H9 (cell line): ENCODE measurements around the gene NELFCD. TPM values are rescaled to one million over a fixed set of nuclear protein-coding genes. Genes with fewer than 3 reads are reported as not detected.

Source experiments
- DNase-seq: peaks from one replicate; pipeline ENCODE4 v3.0.0-alpha.2; 2017
- H2AFZ ChIP-seq: one replicate; pipeline ENCODE4 v1.6.1; 2013; ENCODE audit warnings: mild to moderate bottlenecking, low read length, control low read depth, moderate library complexity
- H2AK5ac ChIP-seq: 2 replicates; pipeline ENCODE4 v1.6.1; 2013; ENCODE audit warnings: low read length, control low read depth, mixed read lengths; ENCODE audit not compliant: insufficient read length
- H2BK120ac ChIP-seq: one replicate; pipeline ENCODE4 v1.6.1; 2013; ENCODE audit warnings: low read depth, mild to moderate bottlenecking, low read length, control low read depth, inconsistent platforms; ENCODE audit not compliant: poor library complexity, severe bottlenecking
- H2BK12ac ChIP-seq: 2 replicates; pipeline ENCODE4 v1.6.1; 2013; ENCODE audit warnings: low read length, control low read depth, mixed read lengths, low read depth; ENCODE audit not compliant: insufficient read length
- H2BK15ac ChIP-seq: 2 replicates; pipeline ENCODE4 v1.6.1; 2013; ENCODE audit warnings: low read depth, low read length, control low read depth
- H2BK20ac ChIP-seq: one replicate; pipeline ENCODE4 v1.6.1; 2013; ENCODE audit warnings: low read depth, mild to moderate bottlenecking, low read length, control low read depth, inconsistent platforms; ENCODE audit not compliant: poor library complexity, severe bottlenecking
- H2BK5ac ChIP-seq: 2 replicates; pipeline ENCODE4 v1.6.1; 2013; ENCODE audit warnings: low read length, control low read depth, mixed read lengths; ENCODE audit not compliant: insufficient read length
- H3K14ac ChIP-seq: 2 replicates; pipeline ENCODE4 v1.6.1; 2013; ENCODE audit warnings: low read length, control low read depth; ENCODE audit not compliant: insufficient read depth
- H3K18ac ChIP-seq: 2 replicates; pipeline ENCODE4 v1.6.1; 2013; ENCODE audit warnings: low read depth, mild to moderate bottlenecking, mixed read lengths, low read length, control low read depth; ENCODE audit not compliant: insufficient read length
- H3K23ac ChIP-seq: 2 replicates; pipeline ENCODE4 v1.6.1; 2013; ENCODE audit warnings: low read length, control low read depth, mixed read lengths, low read depth; ENCODE audit not compliant: insufficient read length
- H3K23me2 ChIP-seq: 2 replicates; pipeline ENCODE4 v1.6.1; 2013; ENCODE audit warnings: low read depth, mild to moderate bottlenecking, mixed read lengths, low read length, control low read depth; ENCODE audit not compliant: insufficient read length, poor library complexity, severe bottlenecking
- H3K27ac ChIP-seq: 2 replicates; pipeline ENCODE4 v1.5.1; 2013; ENCODE audit warnings: low read length, control low read depth, mixed read lengths, low read depth; ENCODE audit not compliant: insufficient read length
- H3K27me3 ChIP-seq: 2 replicates; pipeline ENCODE4 v1.6.1; 2013; ENCODE audit warnings: low read length, control low read depth, inconsistent platforms; ENCODE audit not compliant: insufficient read depth
- H3K4ac ChIP-seq: 2 replicates; pipeline ENCODE4 v1.6.1; 2013; ENCODE audit warnings: low read depth, mild to moderate bottlenecking, control low read depth, inconsistent platforms, low read length, moderate library complexity
- H3K4me1 ChIP-seq: 2 replicates; pipeline ENCODE4 v1.6.1; 2013; ENCODE audit warnings: low read length, control low read depth, inconsistent platforms; ENCODE audit not compliant: insufficient read depth
- H3K4me2 ChIP-seq: 2 replicates; pipeline ENCODE4 v1.6.1; 2013; ENCODE audit warnings: low read length, control low read depth, mixed read lengths; ENCODE audit not compliant: insufficient read length, insufficient read depth
- H3K56ac ChIP-seq: 2 replicates; pipeline ENCODE4 v1.6.1; 2013; ENCODE audit warnings: low read depth, mild to moderate bottlenecking, mixed read lengths, low read length, control low read depth; ENCODE audit not compliant: insufficient read length
- H3K79me1 ChIP-seq: 2 replicates; pipeline ENCODE4 v1.6.1; 2013; ENCODE audit warnings: low read depth, mild to moderate bottlenecking, moderate library complexity, low read length, control low read depth, inconsistent platforms; ENCODE audit not compliant: insufficient read depth, poor library complexity, severe bottlenecking
- H3K79me2 ChIP-seq: 2 replicates; pipeline ENCODE4 v1.6.1; 2013; ENCODE audit warnings: low read length, control low read depth, inconsistent platforms; ENCODE audit not compliant: insufficient read depth
- H3K9ac ChIP-seq: 2 replicates; pipeline ENCODE4 v1.6.1; 2013; ENCODE audit warnings: low read length, control low read depth, mixed read lengths; ENCODE audit not compliant: insufficient read length; ENCODE audit errors: extremely low read depth
- H3K9me3 ChIP-seq: one replicate; pipeline ENCODE4 v1.6.1; 2013; ENCODE audit warnings: low read depth, low read length, inconsistent platforms; ENCODE audit not compliant: control insufficient read depth
- H3T11ph ChIP-seq: one replicate; pipeline ENCODE4 v1.6.1; 2013; ENCODE audit warnings: mild to moderate bottlenecking, low read length, control low read depth, inconsistent platforms
- H4K20me1 ChIP-seq: one replicate; pipeline ENCODE4 v1.6.1; 2013; ENCODE audit not compliant: control insufficient read depth, insufficient read length, insufficient read depth
- H4K5ac ChIP-seq: 2 replicates; pipeline ENCODE4 v1.6.1; 2013; ENCODE audit warnings: low read depth, mild to moderate bottlenecking, mixed read lengths, low read length, control low read depth; ENCODE audit not compliant: insufficient read length
- H4K8ac ChIP-seq: replicated peaks from 2 replicates; pipeline ENCODE4 v1.6.1; 2013; ENCODE audit warnings: low read length, control low read depth, mixed read lengths, low read depth; ENCODE audit not compliant: insufficient read length
- H4K91ac ChIP-seq: 2 replicates; pipeline ENCODE4 v1.6.1; 2013; ENCODE audit warnings: low read depth, mild to moderate bottlenecking, moderate library complexity, mixed read lengths, low read length, control low read depth; ENCODE audit not compliant: insufficient read length
- H3K27ac Mint-ChIP-seq, 3 experiments: 2 replicates in 2 of 3; 3 replicates in 1 of 3; pipeline ENCODE4 v1.8.0; 2020 to 2021; ENCODE audit warnings: mixed read lengths in 3 of 3, mild to moderate bottlenecking in 1 of 3, moderate library complexity in 1 of 3
- H3K27me3 Mint-ChIP-seq: 2 replicates; pipeline ENCODE4 v1.8.0; 2021; ENCODE audit warnings: low read depth, mild to moderate bottlenecking, moderate library complexity, mixed read lengths
- H3K36me3 Mint-ChIP-seq, 3 experiments: 2 replicates in 2 of 3; 3 replicates in 1 of 3; pipeline ENCODE4 v1.8.0; 2020 to 2021; ENCODE audit warnings: low read depth in 3 of 3, mixed read lengths in 3 of 3; ENCODE audit not compliant: insufficient read depth in 1 of 3
- H3K4me1 Mint-ChIP-seq, 2 experiments: 2 replicates each; pipeline ENCODE4 v1.8.0; 2020; ENCODE audit warnings: mixed read lengths in 2 of 2
- H3K4me3 Mint-ChIP-seq, 2 experiments: 2 replicates in 1 of 2; 3 replicates in 1 of 2; pipeline ENCODE4 v1.8.0; 2020 to 2021; ENCODE audit warnings: mild to moderate bottlenecking in 2 of 2, mixed read lengths in 2 of 2, moderate library complexity in 1 of 2
- H3K9me3 Mint-ChIP-seq, 2 experiments: 2 replicates in 1 of 2; 3 replicates in 1 of 2; pipeline ENCODE4 v1.8.0; 2020; ENCODE audit warnings: mild to moderate bottlenecking in 2 of 2, mixed read lengths in 2 of 2, moderate library complexity in 1 of 2
- WGBS: extraction: QIAGEN DNeasy Blood & Tissue Kit; methylation state at CpG from one replicate; pipeline ENCODE4 v1.1.7; 2013; ENCODE audit warnings: missing lambda C conversion rate, low lambda C conversion rate, mixed read lengths; ENCODE audit not compliant: insufficient read length; ENCODE audit errors: extremely low coverage; 5-methylcytosine and 5-hydroxymethylcytosine counted together
- total RNA-seq: library from RNA; stranded (reverse); gene quantifications from 2 replicates; pipeline ENCODE4 v1.2.1, GENCODE V29; 2021
- TF ChIP-seq, protein P1 (sequence below): fragments of 200-600 bp; sonication (generic); conservative IDR thresholded peaks from 3 replicates; pipeline ENCODE4 v1.8.0; 2021; ENCODE audit warnings: antibody characterized with exemption, mild to moderate bottlenecking

The NELFCD gene
- total RNA-seq, 1 experiment from 2014 or later, result 57.8 TPM

DNA sequence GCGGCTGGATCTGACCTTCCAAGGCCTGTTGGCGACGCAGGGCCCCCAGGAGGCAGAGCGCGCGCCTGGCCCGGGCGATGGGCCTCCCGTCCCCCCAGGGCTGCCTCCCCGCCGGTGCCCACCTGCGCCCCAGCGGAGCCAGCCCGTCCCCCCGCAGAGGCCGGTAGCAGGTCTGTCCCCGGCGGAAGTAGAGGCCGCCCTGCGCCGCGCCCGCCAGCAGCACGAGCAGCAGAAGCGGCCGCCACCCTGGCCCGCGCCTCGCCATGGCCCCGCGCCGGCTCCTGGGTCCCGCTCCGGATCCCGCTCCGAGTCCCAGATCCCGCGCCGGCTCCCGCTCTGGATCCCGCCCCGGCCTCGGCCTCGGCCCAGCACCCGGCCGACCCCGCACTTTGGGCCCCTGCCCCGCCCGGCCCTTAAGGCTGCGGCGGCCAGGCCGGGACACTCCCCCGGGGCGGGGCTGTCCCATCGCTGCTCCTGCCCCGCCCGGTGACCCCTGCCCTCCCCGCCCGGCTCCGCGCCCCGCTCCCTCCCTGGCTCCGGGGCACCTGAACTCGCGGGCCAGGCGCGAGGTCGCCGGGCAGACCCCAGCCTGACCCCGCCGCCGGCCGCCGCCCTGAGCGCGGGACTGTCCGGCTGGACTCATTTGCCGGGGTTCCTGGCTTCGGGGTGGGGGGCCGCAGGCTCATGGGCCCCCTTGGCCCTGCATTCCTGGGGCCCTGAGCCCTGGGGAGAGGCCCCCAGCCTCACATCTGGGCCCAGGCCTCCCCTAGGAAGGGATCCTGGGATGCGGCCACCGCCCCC lies 26.0 kb downstream of the NELFCD start, which contains the start of gene CTSZ:
Gene CTSZ, minus strand, starts transcription at position 391 of the 801 bp plus-strand sequence. Its CDS starts 126 bp downstream, at position 265.
- no peak within 1 kb of the TSS for H4K8ac ChIP-seq
- H3K4me2 ChIP-seq, result peak within 1 kb of the TSS; percentile 42
- Mint-ChIP-seq H3K9me3 (no peaks in the 10 kb centered on the region), H3K4me3 (peak within 1 kb of the TSS; percentile 60 to 76), H3K4me1 (peaks cover 25 to 28% of the 10 kb centered on the region in 2 experiments), H3K27me3 (peaks cover 30% of the 10 kb centered on the region), H3K36me3 (peaks cover 0 to 6% (median 5%) of the 10 kb centered on the region in 3 experiments; a peak in 3 of 7 replicates), H3K27ac (no peak within 1 kb of the TSS)
- peaks cover 7% of the 10 kb centered on the region; the same call in 1 of the 2 replicates for H3K4me1 ChIP-seq
- H2BK15ac ChIP-seq, result no peak within 1 kb of the TSS
- peak within 1 kb of the TSS; percentile 21 for H3K9ac ChIP-seq
- peak; percentile 67 for DNase-seq
- H4K91ac ChIP-seq, result no peak within 1 kb of the TSS
- no peaks in the 10 kb centered on the region for H3K27me3 ChIP-seq
- no peak within 1 kb of the TSS for H2AK5ac ChIP-seq
- H2BK20ac ChIP-seq, result no peak within 1 kb of the TSS
- H3K9me3 ChIP-seq, result no peaks in the 10 kb centered on the region
- no peak within 1 kb of the TSS for H3K27ac ChIP-seq
- H3K79me2 ChIP-seq, result no peaks in the 10 kb centered on the region
- no peaks in the 10 kb centered on the region for H4K20me1 ChIP-seq
- no peak within 1 kb of the TSS for H3T11ph ChIP-seq
- H2BK5ac ChIP-seq, result no peak within 1 kb of the TSS
- H3K79me1 ChIP-seq, result no peaks in the 10 kb centered on the region
- H3K23me2 ChIP-seq, result peaks cover 3% of the 10 kb centered on the region
- H3K23ac ChIP-seq, result no peak within 1 kb of the TSS
- H2BK12ac ChIP-seq, result no peak within 1 kb of the TSS
- no CpG with 5 or more reads among the region's 82 CpGs for WGBS
- H2AFZ ChIP-seq, result no peak within 1 kb of the TSS
- no peak within 1 kb of the TSS for H4K5ac ChIP-seq
- H3K18ac ChIP-seq, result peak within 1 kb of the TSS; percentile 46
- peak within 1 kb of the TSS; percentile 82 for H3K14ac ChIP-seq
- H3K4ac ChIP-seq, result no peak within 1 kb of the TSS
- H3K56ac ChIP-seq, result no peak within 1 kb of the TSS
- no peak within 1 kb of the TSS for H2BK120ac ChIP-seq
- TF ChIP-seq, protein P1, sequence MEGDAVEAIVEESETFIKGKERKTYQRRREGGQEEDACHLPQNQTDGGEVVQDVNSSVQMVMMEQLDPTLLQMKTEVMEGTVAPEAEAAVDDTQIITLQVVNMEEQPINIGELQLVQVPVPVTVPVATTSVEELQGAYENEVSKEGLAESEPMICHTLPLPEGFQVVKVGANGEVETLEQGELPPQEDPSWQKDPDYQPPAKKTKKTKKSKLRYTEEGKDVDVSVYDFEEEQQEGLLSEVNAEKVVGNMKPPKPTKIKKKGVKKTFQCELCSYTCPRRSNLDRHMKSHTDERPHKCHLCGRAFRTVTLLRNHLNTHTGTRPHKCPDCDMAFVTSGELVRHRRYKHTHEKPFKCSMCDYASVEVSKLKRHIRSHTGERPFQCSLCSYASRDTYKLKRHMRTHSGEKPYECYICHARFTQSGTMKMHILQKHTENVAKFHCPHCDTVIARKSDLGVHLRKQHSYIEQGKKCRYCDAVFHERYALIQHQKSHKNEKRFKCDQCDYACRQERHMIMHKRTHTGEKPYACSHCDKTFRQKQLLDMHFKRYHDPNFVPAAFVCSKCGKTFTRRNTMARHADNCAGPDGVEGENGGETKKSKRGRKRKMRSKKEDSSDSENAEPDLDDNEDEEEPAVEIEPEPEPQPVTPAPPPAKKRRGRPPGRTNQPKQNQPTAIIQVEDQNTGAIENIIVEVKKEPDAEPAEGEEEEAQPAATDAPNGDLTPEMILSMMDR, result no peak
